Measurements from ENCODE around the gene AIFM2. TPM values are rescaled to one million over a fixed set of nuclear protein-coding genes. Genes with fewer than 3 reads are reported as not detected.

The AIFM2 gene
- polyA plus RNA-seq, 10 donors, result 1.2 to 2.7 (median 2.3) TPM

Other genes with a start within 250 kb of the AIFM2 start
- 10 to 100 TPM; 12.1 to 38.2 (median 19.1) TPM for gene MACROH2A2, start 80.0 kb downstream of the AIFM2 start, polyA plus RNA-seq (ENCODE audit: insufficient read length in 10 of 10)
- 1 to 10 TPM; 3.2 to 6.4 (median 4.6) TPM for gene TYSND1, start 13.9 kb upstream of the AIFM2 start, polyA plus RNA-seq (ENCODE audit: insufficient read length in 10 of 10)
- gene SAR1A, start 37.7 kb upstream of the AIFM2 start, polyA plus RNA-seq (ENCODE audit: insufficient read length in 10 of 10), result 100 to 1,000 TPM in 9 of 10 donors, 10 to 100 TPM in 1; 98.7 to 124 (median 113) TPM
- gene PPA1, start 100.6 kb upstream of the AIFM2 start, polyA plus RNA-seq (ENCODE audit: insufficient read length in 10 of 10), result 100 to 1,000 TPM in 1 of 10 donors, 10 to 100 TPM in 9; 77.7 to 112 (median 84.3) TPM
- under 1 TPM; 0.03 to 0.08 (median 0.06) TPM for gene NPFFR1, start 151.2 kb upstream of the AIFM2 start, polyA plus RNA-seq (ENCODE audit: insufficient read length in 10 of 10)
- 10 to 100 TPM; 20.3 to 39.2 (median 32.9) TPM for gene LRRC20, start 249.8 kb upstream of the AIFM2 start, polyA plus RNA-seq (ENCODE audit: insufficient read length in 10 of 10)

Measured in muscle of back (tissue), 10 donors.